HepG2 (cell line): Measurements from ENCODE around the gene VSNL1. TPM values are rescaled to one million over a fixed set of nuclear protein-coding genes. Genes with fewer than 3 reads are reported as not detected.
A peak's percentile ranks its signal among the peaks of the same experiment; 100 is the strongest.

Source experiments
- ADNP ChIP-seq: sonication (generic); formaldehyde crosslinking; IDR thresholded peaks from 2 replicates; pipeline ENCODE4 v1.4.0; 2020; ENCODE audit warnings: missing genetic modification reagents
- FOSL2 ChIP-seq: sonication (generic); formaldehyde crosslinking; IDR thresholded peaks from 2 replicates; pipeline ENCODE4 v1.4.0; 2020; ENCODE audit warnings: missing genetic modification reagents
- HIVEP1 ChIP-seq: sonication (generic); formaldehyde crosslinking; IDR thresholded peaks from 2 replicates; pipeline ENCODE4 v1.4.0; 2020; ENCODE audit warnings: mild to moderate bottlenecking, missing genetic modification reagents
- JDP2 ChIP-seq: sonication (generic); formaldehyde crosslinking; IDR thresholded peaks from 2 replicates; pipeline ENCODE4 v1.8.1; 2022; ENCODE audit warnings: missing genetic modification reagents, borderline replicate concordance
- MAFF ChIP-seq: IDR thresholded peaks from 2 replicates; pipeline ENCODE4 v1.6.1; 2011; ENCODE audit warnings: low read depth, low read length, improper control_type of control experiment
- PHF5A ChIP-seq: IDR thresholded peaks from one replicate; pipeline ENCODE4 v1.6.1; 2018; ENCODE audit warnings: low read depth, missing genetic modification reagents; ENCODE audit not compliant: unreplicated experiment
- RFXAP ChIP-seq: sonication (generic); formaldehyde crosslinking; IDR thresholded peaks from 2 replicates; pipeline ENCODE4 v1.4.0; 2020; ENCODE audit warnings: missing genetic modification reagents, borderline replicate concordance
- SALL1 ChIP-seq: sonication (generic); formaldehyde crosslinking; IDR thresholded peaks from 2 replicates; pipeline ENCODE4 v1.8.0; 2022; ENCODE audit warnings: mild to moderate bottlenecking, missing genetic modification reagents
- YY1 ChIP-seq: IDR thresholded peaks from 2 replicates; pipeline ENCODE4 v1.6.1; 2011; ENCODE audit warnings: low read length, low read depth, moderate library complexity, mild to moderate bottlenecking; ENCODE audit not compliant: insufficient read depth, insufficient replicate concordance
- ZFP90 ChIP-seq: sonication (generic); formaldehyde crosslinking; IDR thresholded peaks from 2 replicates; pipeline ENCODE4 v1.8.0; 2022; ENCODE audit warnings: missing genetic modification reagents, mild to moderate bottlenecking, inconsistent platforms, borderline replicate concordance
- ZNF292 ChIP-seq: sonication (generic); formaldehyde crosslinking; IDR thresholded peaks from 2 replicates; pipeline ENCODE4 v1.8.1; 2022; ENCODE audit warnings: mild to moderate bottlenecking, low read depth, missing genetic modification reagents, borderline replicate concordance
- ZNF296 ChIP-seq: sonication (generic); formaldehyde crosslinking; conservative IDR thresholded peaks from 2 replicates; pipeline ENCODE4 v1.5.0; 2020; ENCODE audit warnings: mild to moderate bottlenecking, missing genetic modification reagents
- ZNF343 ChIP-seq: sonication (generic); formaldehyde crosslinking; IDR thresholded peaks from 2 replicates; pipeline ENCODE4 v1.4.0; 2020; ENCODE audit warnings: mild to moderate bottlenecking, missing genetic modification reagents
- ZNF670 ChIP-seq: sonication (generic); formaldehyde crosslinking; IDR thresholded peaks from 2 replicates; pipeline ENCODE4 v1.8.0; 2022; ENCODE audit warnings: mild to moderate bottlenecking, missing genetic modification reagents, borderline replicate concordance
- ZNF7 ChIP-seq: IDR thresholded peaks from 2 replicates; pipeline ENCODE4 v1.6.1; 2016; ENCODE audit warnings: missing biosample characterization, missing genetic modification reagents
- ZNF83 ChIP-seq: sonication (generic); formaldehyde crosslinking; IDR thresholded peaks from 2 replicates; pipeline ENCODE4 v1.4.0; 2020; ENCODE audit warnings: missing genetic modification reagents, mild to moderate bottlenecking, borderline replicate concordance
- polyA plus RNA-seq, 8 experiments: library from polyadenylated mRNA; depleted of rRNA in 3 of 8; stranded (reverse) in 7 of 8; unstranded in 1 of 8; fragments of >200 nt; fragmentation: Illumina TruSeq in 4 of 8; extraction: Trizol in 4 of 8; gene quantifications; 2 replicates each; pipeline versions ENCODE4 v1.2.1 to v1.2.3, GENCODE V29; 2011 to 2016; ENCODE audit warnings: low read depth in 4 of 8, missing spikeins in 1 of 8, mixed read lengths in 1 of 8; ENCODE audit not compliant: insufficient read depth in 1 of 8
- total RNA-seq, 5 experiments: library from RNA; depleted of rRNA; stranded (reverse); fragments of >200 nt; fragmentation: Illumina TruSeq; extraction: Trizol; gene quantifications; 2 replicates each; pipeline ENCODE4 v1.2.3, GENCODE V29; 2016; ENCODE audit warnings: low read depth in 1 of 5
- TF ChIP-seq, protein P1 (sequence below): sonication (generic); formaldehyde crosslinking; IDR thresholded peaks from 2 replicates; pipeline ENCODE4 v1.9.0; 2021; ENCODE audit warnings: mild to moderate bottlenecking, missing genetic modification reagents
- TF ChIP-seq, protein P2 (sequence below): IDR thresholded peaks from 2 replicates; pipeline ENCODE4 v1.6.1; 2016; ENCODE audit warnings: low read depth, borderline replicate concordance
- TF ChIP-seq, protein P3 (sequence below): conservative IDR thresholded peaks from 2 replicates; pipeline ENCODE4 v1.6.1; 2018; ENCODE audit warnings: missing genetic modification reagents
- TF ChIP-seq, protein P4 (sequence below): sonication (generic); formaldehyde crosslinking; conservative IDR thresholded peaks from 2 replicates; pipeline ENCODE4 v1.5.0; 2020; ENCODE audit warnings: missing genetic modification reagents

The VSNL1 gene
- total and polyA plus RNA-seq, 2 of the 13 experiments (the other 11 are each of a cell fraction or from before 2014, with no cell fraction given), result 63.2 to 95.9 TPM

DNA sequence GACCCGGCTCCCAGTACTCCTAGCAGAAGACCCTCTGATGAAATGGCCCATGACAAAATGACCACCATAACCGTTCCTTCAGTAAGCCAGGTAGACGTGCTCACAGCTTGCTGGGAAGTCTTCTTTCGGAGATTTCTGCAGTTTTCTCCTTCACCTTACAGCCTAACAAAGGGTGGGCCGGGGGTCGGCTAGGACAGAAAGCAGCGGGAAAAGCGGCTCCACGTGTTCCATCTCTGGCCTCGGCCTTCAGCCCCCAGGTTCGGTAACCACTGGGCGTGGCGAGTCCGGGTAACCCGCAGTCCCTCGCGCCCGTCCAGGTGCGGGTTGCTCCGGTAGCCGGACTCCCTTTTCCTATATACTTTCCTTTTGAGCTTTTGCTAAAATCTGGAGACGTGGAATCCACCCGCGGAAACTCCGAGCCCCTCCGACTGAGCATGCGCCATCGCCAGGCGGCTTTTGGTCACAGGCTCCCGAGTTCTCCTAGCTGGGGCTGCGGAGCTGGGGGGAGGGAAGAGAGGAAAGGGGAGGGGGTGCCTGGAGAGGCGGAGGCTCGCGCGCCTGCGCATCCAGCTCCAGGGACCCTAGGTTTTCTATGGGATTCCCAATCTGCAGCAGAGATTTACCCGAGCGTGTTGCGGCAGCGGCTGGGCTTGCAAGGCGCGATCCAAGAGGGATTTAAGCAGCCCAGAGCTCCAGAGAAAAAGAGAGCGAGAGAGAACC, at the start of gene VSNL1 (continued):
- TF ChIP-seq, protein P1, sequence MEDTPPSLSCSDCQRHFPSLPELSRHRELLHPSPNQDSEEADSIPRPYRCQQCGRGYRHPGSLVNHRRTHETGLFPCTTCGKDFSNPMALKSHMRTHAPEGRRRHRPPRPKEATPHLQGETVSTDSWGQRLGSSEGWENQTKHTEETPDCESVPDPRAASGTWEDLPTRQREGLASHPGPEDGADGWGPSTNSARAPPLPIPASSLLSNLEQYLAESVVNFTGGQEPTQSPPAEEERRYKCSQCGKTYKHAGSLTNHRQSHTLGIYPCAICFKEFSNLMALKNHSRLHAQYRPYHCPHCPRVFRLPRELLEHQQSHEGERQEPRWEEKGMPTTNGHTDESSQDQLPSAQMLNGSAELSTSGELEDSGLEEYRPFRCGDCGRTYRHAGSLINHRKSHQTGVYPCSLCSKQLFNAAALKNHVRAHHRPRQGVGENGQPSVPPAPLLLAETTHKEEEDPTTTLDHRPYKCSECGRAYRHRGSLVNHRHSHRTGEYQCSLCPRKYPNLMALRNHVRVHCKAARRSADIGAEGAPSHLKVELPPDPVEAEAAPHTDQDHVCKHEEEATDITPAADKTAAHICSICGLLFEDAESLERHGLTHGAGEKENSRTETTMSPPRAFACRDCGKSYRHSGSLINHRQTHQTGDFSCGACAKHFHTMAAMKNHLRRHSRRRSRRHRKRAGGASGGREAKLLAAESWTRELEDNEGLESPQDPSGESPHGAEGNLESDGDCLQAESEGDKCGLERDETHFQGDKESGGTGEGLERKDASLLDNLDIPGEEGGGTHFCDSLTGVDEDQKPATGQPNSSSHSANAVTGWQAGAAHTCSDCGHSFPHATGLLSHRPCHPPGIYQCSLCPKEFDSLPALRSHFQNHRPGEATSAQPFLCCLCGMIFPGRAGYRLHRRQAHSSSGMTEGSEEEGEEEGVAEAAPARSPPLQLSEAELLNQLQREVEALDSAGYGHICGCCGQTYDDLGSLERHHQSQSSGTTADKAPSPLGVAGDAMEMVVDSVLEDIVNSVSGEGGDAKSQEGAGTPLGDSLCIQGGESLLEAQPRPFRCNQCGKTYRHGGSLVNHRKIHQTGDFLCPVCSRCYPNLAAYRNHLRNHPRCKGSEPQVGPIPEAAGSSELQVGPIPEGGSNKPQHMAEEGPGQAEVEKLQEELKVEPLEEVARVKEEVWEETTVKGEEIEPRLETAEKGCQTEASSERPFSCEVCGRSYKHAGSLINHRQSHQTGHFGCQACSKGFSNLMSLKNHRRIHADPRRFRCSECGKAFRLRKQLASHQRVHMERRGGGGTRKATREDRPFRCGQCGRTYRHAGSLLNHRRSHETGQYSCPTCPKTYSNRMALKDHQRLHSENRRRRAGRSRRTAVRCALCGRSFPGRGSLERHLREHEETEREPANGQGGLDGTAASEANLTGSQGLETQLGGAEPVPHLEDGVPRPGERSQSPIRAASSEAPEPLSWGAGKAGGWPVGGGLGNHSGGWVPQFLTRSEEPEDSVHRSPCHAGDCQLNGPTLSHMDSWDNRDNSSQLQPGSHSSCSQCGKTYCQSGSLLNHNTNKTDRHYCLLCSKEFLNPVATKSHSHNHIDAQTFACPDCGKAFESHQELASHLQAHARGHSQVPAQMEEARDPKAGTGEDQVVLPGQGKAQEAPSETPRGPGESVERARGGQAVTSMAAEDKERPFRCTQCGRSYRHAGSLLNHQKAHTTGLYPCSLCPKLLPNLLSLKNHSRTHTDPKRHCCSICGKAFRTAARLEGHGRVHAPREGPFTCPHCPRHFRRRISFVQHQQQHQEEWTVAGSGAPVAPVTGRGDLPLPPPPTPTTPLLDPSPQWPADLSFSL (CRISPR knock-in tag), result no peak
- TF ChIP-seq MAFF (no peak), FOSL2 (no peak), ZNF296 (CRISPR knock-in tag) (no peak), HIVEP1 (CRISPR knock-in tag) (0 out of 2 replicates have a peak, but pooled peaks have one; percentile 82), ZNF670 (CRISPR knock-in tag) (peak; percentile 92; the same call in 1 of the 2 replicates), ZNF83 (CRISPR knock-in tag) (no peak), PHF5A (CRISPR knock-in tag) (peak; percentile 86), YY1 (peak; percentile 65), RFXAP (peak; percentile 89), ZNF343 (0 out of 2 replicates have a peak, but pooled peaks have one; percentile 22), ZNF292 (peak; percentile 33; the same call in 1 of the 2 replicates), ADNP (CRISPR knock-in tag) (no peak), ZNF7 (no peak), ZFP90 (CRISPR knock-in tag) (no peak; the same call in 1 of the 2 replicates), SALL1 (CRISPR knock-in tag) (peak; percentile 95), JDP2 (CRISPR knock-in tag) (no peak)
- TF ChIP-seq, protein P2, sequence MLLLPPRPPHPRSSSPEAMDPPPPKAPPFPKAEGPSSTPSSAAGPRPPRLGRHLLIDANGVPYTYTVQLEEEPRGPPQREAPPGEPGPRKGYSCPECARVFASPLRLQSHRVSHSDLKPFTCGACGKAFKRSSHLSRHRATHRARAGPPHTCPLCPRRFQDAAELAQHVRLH (CRISPR knock-in tag), result no peak
- TF ChIP-seq, protein P3, sequence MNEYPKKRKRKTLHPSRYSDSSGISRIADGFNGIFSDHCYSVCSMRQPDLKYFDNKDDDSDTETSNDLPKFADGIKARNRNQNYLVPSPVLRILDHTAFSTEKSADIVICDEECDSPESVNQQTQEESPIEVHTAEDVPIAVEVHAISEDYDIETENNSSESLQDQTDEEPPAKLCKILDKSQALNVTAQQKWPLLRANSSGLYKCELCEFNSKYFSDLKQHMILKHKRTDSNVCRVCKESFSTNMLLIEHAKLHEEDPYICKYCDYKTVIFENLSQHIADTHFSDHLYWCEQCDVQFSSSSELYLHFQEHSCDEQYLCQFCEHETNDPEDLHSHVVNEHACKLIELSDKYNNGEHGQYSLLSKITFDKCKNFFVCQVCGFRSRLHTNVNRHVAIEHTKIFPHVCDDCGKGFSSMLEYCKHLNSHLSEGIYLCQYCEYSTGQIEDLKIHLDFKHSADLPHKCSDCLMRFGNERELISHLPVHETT, result peak; percentile 83
- TF ChIP-seq, protein P4, sequence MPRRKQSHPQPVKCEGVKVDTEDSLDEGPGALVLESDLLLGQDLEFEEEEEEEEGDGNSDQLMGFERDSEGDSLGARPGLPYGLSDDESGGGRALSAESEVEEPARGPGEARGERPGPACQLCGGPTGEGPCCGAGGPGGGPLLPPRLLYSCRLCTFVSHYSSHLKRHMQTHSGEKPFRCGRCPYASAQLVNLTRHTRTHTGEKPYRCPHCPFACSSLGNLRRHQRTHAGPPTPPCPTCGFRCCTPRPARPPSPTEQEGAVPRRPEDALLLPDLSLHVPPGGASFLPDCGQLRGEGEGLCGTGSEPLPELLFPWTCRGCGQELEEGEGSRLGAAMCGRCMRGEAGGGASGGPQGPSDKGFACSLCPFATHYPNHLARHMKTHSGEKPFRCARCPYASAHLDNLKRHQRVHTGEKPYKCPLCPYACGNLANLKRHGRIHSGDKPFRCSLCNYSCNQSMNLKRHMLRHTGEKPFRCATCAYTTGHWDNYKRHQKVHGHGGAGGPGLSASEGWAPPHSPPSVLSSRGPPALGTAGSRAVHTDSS (CRISPR knock-in tag), result no peak
